ENCODE results near the gene PRKAA1.

DNA sequence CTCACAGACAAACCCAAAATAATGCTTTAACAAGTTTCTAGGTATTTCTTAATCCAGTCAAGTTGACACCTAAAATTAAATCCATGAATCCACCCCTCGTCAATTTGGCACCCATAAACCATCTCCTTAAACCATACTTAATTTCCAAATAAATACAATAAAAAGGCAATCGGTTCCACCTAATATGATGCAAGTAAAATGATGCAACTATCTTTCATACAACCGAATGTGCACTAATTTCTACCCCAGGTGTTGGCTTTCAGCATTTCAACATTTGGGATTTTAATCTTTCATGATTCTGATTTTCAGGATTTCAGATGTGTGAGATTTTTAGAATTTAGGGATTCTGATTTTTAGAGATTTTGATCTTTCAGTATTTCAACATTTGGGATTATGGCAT is 17.3 kb downstream of the PRKAA1 start:
- TF ChIP-seq CTCF (conservative IDR thresholded peaks at IDR 0.05; ENCODE audit: low read depth, low read length) (no peak), POLR2A (IDR thresholded peaks at IDR 0.05; ENCODE audit: low read depth, low read length) (no peak), BHLHE40 (IDR thresholded peaks at IDR 0.05; ENCODE audit: low read depth, low read length) (no peak), RAD21 (IDR thresholded peaks at IDR 0.05; ENCODE audit: low read length) (no peak), CEBPB (IDR thresholded peaks at IDR 0.05; ENCODE audit: low read depth, low read length) (no peak), SMC3 (IDR thresholded peaks at IDR 0.05; ENCODE audit: low read depth, low read length) (no peak)
